Astrocyte (in vitro differentiated cells and primary cell): ENCODE results near the gene CTXN2. TPM values are rescaled to one million over a fixed set of nuclear protein-coding genes. Genes with fewer than 3 reads are reported as not detected.

Experiments
- DNase-seq: peaks from one replicate; pipeline ENCODE4 v3.0.0-alpha.2; 2010; ENCODE audit warnings: low read depth
- FAIRE-seq: peaks from 2 replicates; lab custom pipeline; 2011; peaks lifted over from hg19 to GRCh38; lab: Jason Lieb, UNC
- H2AFZ ChIP-seq: 2 replicates; pipeline ENCODE4 v1.6.0; 2012; ENCODE audit warnings: low read depth, low read length, inconsistent platforms
- H3K27ac ChIP-seq: 2 replicates; pipeline ENCODE4 v1.5.1; 2011; ENCODE audit warnings: low read depth, low read length, inconsistent platforms
- H3K27me3 ChIP-seq: 2 replicates; pipeline ENCODE4 v1.6.0; 2011; ENCODE audit warnings: low read length, inconsistent platforms; ENCODE audit not compliant: insufficient read depth
- H3K36me3 ChIP-seq: 2 replicates; pipeline ENCODE4 v1.5.1; 2011; ENCODE audit warnings: low read length, inconsistent platforms; ENCODE audit not compliant: insufficient read depth
- H3K4me1 ChIP-seq: 2 replicates; pipeline ENCODE4 v1.5.1; 2011; ENCODE audit warnings: low read length, inconsistent platforms; ENCODE audit not compliant: insufficient read depth
- H3K4me2 ChIP-seq: 2 replicates; pipeline ENCODE4 v1.6.0; 2012; ENCODE audit warnings: low read length, inconsistent platforms
- H3K4me3 ChIP-seq: 2 replicates; pipeline ENCODE4 v1.5.1; 2011; ENCODE audit warnings: low read depth, mild to moderate bottlenecking, low read length, inconsistent platforms; ENCODE audit not compliant: insufficient read depth
- H3K79me2 ChIP-seq: 2 replicates; pipeline ENCODE4 v1.6.0; 2012; ENCODE audit warnings: mild to moderate bottlenecking, low read length, inconsistent platforms; ENCODE audit not compliant: insufficient read depth
- H3K9ac ChIP-seq: 2 replicates; pipeline ENCODE4 v1.6.0; 2012; ENCODE audit warnings: mild to moderate bottlenecking, low read length, inconsistent platforms
- H3K9me3 ChIP-seq: 2 replicates; pipeline ENCODE4 v1.5.1; 2012; ENCODE audit warnings: low read depth, mild to moderate bottlenecking, low read length, inconsistent platforms; ENCODE audit not compliant: insufficient read depth
- H4K20me1 ChIP-seq: 2 replicates; pipeline ENCODE4 v1.6.0; 2012; ENCODE audit warnings: low read length, inconsistent platforms; ENCODE audit not compliant: insufficient read depth
- H3K27ac Mint-ChIP-seq: one replicate; pipeline ENCODE4 v1.8.0; 2021; ENCODE audit warnings: mild to moderate bottlenecking, mixed read lengths; ENCODE audit not compliant: unreplicated experiment
- H3K27me3 Mint-ChIP-seq: one replicate; pipeline ENCODE4 v1.8.0; 2021; ENCODE audit warnings: low read depth, mixed read lengths; ENCODE audit not compliant: unreplicated experiment
- H3K36me3 Mint-ChIP-seq: one replicate; pipeline ENCODE4 v1.8.0; 2021; ENCODE audit warnings: low read depth, mixed read lengths; ENCODE audit not compliant: unreplicated experiment
- H3K4me1 Mint-ChIP-seq: one replicate; pipeline ENCODE4 v1.8.0; 2021; ENCODE audit warnings: low read depth, mixed read lengths; ENCODE audit not compliant: unreplicated experiment
- H3K4me3 Mint-ChIP-seq: one replicate; pipeline ENCODE4 v1.8.0; 2021; ENCODE audit warnings: mild to moderate bottlenecking, moderate library complexity, mixed read lengths; ENCODE audit not compliant: unreplicated experiment
- H3K9me3 Mint-ChIP-seq: one replicate; pipeline ENCODE4 v1.8.0; 2021; ENCODE audit warnings: mild to moderate bottlenecking, mixed read lengths; ENCODE audit not compliant: unreplicated experiment
- EZH2 ChIP-seq: IDR thresholded peaks from 2 replicates; pipeline ENCODE4 v1.6.1; 2012; ENCODE audit warnings: mild to moderate bottlenecking, low read length, inconsistent platforms; ENCODE audit not compliant: insufficient read depth
- total RNA-seq: library from RNA; stranded (reverse); gene quantifications from 2 replicates; pipeline ENCODE4 v1.2.1, GENCODE V29; 2021
- TF ChIP-seq, protein P1 (sequence below): IDR thresholded peaks from 2 replicates; pipeline ENCODE4 v1.5.1; 2011; ENCODE audit warnings: low read depth, mild to moderate bottlenecking, inconsistent platforms, low read length, moderate library complexity; ENCODE audit not compliant: insufficient read depth

The CTXN2 gene
- total RNA-seq, 1 donor from 2014 or later, result not detected

DNA sequence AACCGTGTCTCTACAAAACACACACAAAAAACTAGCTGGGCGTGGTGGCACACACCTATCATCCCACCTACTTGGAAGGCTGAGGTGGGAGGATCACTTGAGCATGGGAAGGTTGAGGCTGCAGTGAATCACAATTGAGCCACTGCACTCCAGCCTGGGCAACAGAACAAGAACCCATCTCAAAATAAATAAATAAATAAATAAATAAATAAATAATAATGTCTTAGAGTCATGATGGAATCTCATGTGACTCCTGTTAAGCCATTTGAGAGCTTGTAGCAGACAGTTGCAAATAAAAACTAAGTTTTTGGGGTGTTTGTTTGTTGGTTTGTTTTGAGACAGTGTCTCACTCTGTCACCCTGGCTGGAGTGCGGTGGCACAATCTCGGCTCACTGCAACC lies 47.9 kb downstream of the CTXN2 start:
- no peak for DNase-seq
- Mint-ChIP-seq H3K27me3 (no peaks in the 10 kb centered on the region), H3K9me3 (no peaks in the 10 kb centered on the region), H3K4me1 (no peaks in the 10 kb centered on the region), H3K27ac (no peak overlapping the region), H3K36me3 (no peaks in the 10 kb centered on the region), H3K4me3 (no peak overlapping the region)
- H3K9me3 ChIP-seq, result no peaks in the 10 kb centered on the region
- no peak overlapping the region for H3K4me3 ChIP-seq
- no peak overlapping the region for H3K4me2 ChIP-seq
- no peak overlapping the region for H3K9ac ChIP-seq
- no peak overlapping the region for H2AFZ ChIP-seq
- no peaks in the 10 kb centered on the region for H3K4me1 ChIP-seq
- no peaks in the 10 kb centered on the region for H4K20me1 ChIP-seq
- no peak for TF ChIP-seq EZH2
- TF ChIP-seq, protein P1, sequence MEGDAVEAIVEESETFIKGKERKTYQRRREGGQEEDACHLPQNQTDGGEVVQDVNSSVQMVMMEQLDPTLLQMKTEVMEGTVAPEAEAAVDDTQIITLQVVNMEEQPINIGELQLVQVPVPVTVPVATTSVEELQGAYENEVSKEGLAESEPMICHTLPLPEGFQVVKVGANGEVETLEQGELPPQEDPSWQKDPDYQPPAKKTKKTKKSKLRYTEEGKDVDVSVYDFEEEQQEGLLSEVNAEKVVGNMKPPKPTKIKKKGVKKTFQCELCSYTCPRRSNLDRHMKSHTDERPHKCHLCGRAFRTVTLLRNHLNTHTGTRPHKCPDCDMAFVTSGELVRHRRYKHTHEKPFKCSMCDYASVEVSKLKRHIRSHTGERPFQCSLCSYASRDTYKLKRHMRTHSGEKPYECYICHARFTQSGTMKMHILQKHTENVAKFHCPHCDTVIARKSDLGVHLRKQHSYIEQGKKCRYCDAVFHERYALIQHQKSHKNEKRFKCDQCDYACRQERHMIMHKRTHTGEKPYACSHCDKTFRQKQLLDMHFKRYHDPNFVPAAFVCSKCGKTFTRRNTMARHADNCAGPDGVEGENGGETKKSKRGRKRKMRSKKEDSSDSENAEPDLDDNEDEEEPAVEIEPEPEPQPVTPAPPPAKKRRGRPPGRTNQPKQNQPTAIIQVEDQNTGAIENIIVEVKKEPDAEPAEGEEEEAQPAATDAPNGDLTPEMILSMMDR, result no peak
- FAIRE-seq, result no peak
- H3K36me3 ChIP-seq, result no peaks in the 10 kb centered on the region
- no peaks in the 10 kb centered on the region for H3K79me2 ChIP-seq
- no peaks in the 10 kb centered on the region for H3K27me3 ChIP-seq
- H3K27ac ChIP-seq, result no peak overlapping the region

DNA sequence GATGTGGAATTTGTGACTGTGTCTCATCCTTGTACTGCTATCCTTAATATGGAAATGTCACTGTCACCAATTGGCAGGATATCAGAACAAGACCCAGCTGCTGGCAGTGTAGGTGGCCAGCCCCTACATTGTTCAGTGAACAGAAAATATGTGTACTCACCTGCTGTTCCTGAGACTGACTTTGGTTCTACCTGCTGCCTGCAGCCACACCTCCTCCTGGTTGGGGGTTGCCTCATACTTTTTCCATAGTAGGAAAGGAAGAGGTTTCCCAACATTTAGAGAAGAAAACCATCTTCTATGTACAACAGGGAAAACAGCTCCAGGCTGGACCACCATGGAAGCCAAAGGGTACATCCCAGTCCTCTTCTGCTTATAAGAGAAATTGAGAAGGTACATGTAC lies 50.5 kb downstream of the CTXN2 start:
- no peak overlapping the region for H3K27ac Mint-ChIP-seq
- no peaks in the 10 kb centered on the region for H3K4me1 Mint-ChIP-seq
- no peak for FAIRE-seq

GRCh38 chr15:48242535-48242934 lies 51.1 kb downstream of the CTXN2 start:
- Histone ChIP-seq H2AFZ (no peak overlapping the region), H3K36me3 (no peaks in the 10 kb centered on the region), H3K4me3 (no peak overlapping the region), H3K27me3 (no peaks in the 10 kb centered on the region), H3K4me1 (no peaks in the 10 kb centered on the region), H3K9ac (no peak overlapping the region), H3K27ac (no peak overlapping the region), H3K79me2 (no peaks in the 10 kb centered on the region), H4K20me1 (no peaks in the 10 kb centered on the region), H3K4me2 (no peak overlapping the region), H3K9me3 (no peaks in the 10 kb centered on the region)
- Mint-ChIP-seq H3K27me3 (no peaks in the 10 kb centered on the region), H3K4me1 (no peaks in the 10 kb centered on the region), H3K36me3 (no peaks in the 10 kb centered on the region), H3K9me3 (peaks cover 1% of the 10 kb centered on the region), H3K4me3 (no peak overlapping the region), H3K27ac (no peak overlapping the region)
- no peak for FAIRE-seq
- DNase-seq, result no peak
- TF ChIP-seq, protein P1, result no peak
- TF ChIP-seq EZH2, result no peak

More for the DNA sequence above, 50.5 kb downstream of the CTXN2 start:
- Histone ChIP-seq H3K4me3 (no peak overlapping the region), H2AFZ (no peak overlapping the region), H4K20me1 (no peaks in the 10 kb centered on the region), H3K36me3 (no peaks in the 10 kb centered on the region), H3K27ac (no peak overlapping the region), H3K4me2 (no peak overlapping the region), H3K4me1 (no peaks in the 10 kb centered on the region), H3K9me3 (no peaks in the 10 kb centered on the region), H3K79me2 (no peaks in the 10 kb centered on the region), H3K27me3 (no peaks in the 10 kb centered on the region), H3K9ac (no peak overlapping the region)
- no peak for DNase-seq
- H3K9me3 Mint-ChIP-seq, result peaks cover 1% of the 10 kb centered on the region
- no peaks in the 10 kb centered on the region for H3K27me3 Mint-ChIP-seq
- TF ChIP-seq, protein P1, result no peak
- no peak overlapping the region for H3K4me3 Mint-ChIP-seq
- no peaks in the 10 kb centered on the region for H3K36me3 Mint-ChIP-seq
